GM21447 (cell line): ENCODE results near the gene FCGR3A.

ENCODE experiments used
- ATAC-seq: cut with Tn5 transposase; IDR thresholded peaks from one replicate; pipeline ENCODE4 v1.9.1; 2021; ENCODE audit not compliant: unreplicated experiment

The FCGR3A gene

DNA sequence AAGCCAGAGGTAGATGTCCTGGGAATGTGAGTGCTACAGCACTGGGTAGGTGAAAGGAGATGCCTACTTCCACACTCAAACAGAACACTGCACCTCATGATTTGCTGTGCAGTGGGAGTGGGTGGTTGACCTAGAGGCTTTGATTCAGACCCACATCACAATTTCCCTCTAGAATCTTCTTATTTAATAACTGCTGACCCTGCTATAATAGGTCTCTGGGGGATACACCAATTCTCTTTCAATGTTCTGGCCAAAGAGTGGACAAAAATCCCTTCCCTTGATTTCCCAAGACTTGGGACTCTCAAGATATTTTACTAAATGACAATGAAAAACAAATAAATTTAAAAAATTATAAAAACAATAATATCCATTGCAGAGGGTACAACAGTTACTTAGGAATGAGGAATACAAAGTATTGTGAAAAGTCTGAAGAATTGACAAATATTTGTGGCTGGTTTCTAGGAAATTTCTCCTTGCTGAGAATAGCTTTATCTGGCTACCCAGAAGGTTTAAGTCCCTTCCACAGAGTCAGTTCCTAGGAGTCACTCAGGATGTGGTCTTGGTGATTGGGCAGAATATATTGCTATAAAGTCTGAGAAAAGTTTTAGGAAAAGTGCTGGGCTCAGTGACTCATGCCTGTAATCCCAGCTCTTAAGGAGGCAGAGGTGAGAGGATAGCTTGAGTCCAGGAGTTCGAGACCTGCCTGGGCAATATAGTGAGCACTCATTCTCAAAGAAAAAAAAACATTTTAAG is 46.8 kb downstream of the FCGR3A start:
- ATAC-seq = no peak

DNA sequence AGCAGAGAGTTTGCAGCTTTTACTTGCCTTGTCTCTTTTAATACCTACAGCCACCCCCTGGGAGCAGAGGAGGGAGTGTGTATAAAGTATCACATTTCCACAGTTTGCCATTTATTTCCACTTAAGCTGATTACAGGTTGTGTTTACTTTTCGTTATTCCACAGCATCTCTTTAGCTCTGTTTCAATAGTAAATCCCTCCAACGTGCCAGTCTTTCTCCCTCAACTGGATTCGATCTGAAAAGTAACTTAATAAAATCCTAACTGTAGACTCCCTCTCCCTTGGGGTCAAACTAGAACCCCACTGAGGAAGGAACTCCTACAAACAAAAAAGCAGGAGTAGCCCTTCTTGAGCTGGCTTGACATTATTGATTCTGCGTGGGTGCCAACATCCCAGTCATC is 47.4 kb downstream of the FCGR3A start:
- ATAC-seq = no peak

DNA sequence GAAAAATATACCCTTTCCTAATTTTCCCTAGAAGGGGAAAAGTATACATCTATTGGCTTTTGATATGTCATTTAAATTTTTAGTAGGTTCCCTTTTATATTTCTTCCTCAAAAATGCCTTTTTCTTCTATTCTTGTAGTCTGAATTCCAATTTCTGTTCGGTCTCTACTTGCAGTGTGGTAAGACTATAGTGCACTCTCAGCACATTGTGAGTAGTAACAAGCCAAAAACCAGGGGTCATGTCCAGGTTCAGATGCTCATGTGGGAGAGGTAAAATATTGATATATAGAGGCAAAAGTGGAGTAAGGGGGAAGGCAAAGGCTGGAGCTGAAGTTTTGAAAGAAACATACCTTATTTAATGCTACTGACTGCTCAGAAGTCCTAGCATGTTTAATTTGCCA is 48.4 kb downstream of the FCGR3A start:
- no peak for ATAC-seq

DNA sequence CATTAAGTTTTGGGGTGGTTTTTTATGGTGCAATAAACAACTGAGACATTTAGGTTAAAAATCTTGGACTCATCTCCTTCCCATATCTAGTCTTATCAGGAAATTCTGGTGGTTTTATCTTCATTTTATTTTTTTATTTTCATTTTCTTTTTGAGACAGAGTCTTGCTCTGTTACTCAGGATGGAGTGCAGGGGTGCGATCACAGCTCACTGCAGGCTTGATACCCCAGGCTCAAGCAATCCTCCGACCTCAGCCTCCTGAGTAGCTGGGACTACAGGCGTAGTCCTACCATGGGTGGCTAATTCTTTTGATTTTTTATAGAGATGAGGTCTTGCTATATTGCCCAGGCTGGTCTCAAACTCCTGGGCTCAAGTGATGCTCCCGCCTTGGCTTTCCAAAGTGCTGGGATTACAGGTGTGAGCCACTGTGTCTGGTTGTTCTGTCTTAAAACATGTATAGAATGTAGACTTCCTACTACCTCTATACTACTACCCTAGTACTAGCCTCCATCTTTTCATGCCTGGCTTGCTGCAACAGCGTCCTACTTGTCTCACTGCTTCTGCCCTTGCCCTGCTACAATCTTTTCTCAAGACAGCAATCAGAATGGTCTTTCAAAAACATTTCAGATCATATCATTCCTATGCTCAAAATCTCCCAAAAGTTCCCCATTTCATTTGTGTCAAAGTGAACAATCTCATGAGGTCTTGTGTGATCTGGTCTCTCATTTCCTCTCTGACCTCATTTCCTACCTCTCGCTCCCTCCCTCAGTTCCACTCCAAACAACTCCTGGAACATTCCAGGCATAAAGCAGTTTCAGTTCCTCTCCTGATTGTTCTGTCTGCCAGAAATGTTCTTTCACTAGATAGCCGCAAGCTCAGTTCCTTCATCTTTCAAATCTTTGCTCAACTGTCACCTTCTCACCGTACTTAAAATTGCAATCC is 50.2 kb downstream of the FCGR3A start:
- no peak for ATAC-seq

DNA sequence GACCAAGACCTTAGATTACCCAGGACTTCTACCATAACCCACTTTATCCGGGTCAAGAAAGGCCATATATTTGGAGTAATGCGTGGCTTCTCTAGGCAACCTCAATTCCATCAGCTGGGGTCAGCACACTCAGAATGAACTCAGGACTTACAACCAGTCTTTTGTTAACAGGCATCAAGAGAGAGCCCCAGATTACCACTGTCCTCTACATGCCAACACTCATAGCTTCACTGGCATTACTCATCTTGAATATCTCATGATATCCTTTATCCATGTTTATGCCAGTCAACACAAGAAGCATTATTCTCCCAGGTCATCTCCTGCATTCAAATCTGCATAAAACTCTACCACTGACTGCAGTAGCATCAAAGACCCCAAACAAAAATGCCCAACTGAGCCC is 51.0 kb downstream of the FCGR3A start:
- ATAC-seq = no peak

DNA sequence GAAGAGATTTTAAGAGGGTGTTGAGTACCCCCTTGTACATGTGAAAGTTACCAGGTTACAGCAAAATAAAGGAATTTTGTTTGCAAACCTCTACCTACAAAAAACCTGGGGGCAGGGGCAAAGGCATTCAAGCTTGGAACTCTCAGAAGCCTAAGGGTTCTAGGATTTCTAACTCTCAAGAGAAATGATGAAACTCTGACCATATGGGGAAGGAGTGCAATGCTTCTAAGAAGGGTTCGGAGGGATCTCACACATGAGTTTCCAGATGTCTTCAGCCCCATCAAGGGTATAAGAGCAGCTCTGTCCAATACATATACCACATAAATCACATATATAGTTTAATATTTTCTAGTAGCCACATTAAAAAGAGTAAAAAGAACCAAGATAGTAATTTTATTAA is 51.7 kb downstream of the FCGR3A start:
- ATAC-seq = no peak

DNA sequence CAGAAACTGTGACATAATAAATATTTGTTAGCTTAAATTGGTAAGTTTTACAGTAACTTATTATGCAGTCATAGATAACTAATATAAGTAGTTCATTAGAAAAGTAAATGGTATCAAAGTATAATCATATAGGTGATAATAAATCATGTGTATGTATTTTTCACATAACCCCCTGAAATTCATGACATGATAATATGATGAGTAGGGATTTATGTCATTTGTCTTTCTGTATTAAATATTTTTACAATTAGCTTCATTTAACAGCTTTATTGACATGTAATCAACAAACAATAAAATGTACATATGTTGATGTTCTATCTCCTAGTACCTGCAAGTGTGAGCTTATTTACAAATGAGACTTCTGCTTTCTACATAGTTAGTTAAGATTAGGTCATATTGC is 54.1 kb downstream of the FCGR3A start:
- no peak for ATAC-seq

DNA sequence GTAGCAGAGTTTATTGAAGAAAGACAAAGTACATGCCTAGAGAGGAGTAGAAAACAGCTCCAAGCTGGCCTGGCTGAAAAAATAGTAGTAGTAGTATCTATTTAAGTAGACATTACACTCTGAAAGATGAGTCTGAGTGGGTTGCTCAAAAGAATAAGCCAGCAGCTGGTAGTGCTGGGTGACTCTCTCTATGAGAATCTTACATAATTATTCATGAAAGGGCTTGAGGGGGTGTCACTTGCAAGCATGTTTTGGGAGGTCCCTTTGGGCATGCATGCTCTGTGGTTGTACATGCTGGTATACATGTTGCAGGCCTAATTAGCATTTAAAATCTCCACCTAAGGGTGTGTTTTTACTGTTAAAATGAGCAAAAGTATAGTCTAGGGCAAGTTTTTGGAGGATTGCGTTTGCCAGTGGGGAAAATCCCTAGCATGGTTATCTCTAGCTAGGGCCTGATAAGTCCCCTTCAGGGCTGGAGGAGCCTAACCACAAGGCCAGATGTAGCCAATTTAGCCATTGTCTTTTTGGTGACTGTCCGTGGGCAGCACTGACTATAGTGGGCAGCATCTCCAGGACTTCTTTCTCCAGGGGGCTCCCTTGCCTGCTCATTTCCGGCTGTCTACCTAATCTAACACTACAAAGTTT is 55.4 kb downstream of the FCGR3A start:
- no peak for ATAC-seq

DNA sequence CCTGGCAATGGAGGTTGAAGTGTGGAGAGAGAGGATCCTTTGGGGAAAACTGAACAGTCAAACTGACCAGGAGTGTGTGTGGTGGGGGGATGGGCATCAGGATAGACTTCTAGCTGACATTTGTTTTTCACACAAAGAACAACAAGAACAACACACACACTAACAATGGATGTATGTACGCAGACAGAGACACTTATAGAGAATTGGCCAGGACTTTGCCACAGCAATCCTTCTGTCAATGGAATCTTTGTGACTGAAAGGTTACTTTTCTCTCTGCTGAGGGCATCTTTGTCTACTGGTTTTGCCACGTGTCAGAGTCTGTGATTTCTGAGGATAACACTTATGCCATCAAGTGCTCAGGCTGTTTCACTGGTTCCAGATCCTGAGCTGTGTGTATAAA is 56.8 kb downstream of the FCGR3A start:
- no peak for ATAC-seq
